Loucy (cell line): ENCODE data around the gene SPRED2.

Experiments
- H2AFZ ChIP-seq: fragments of 200-600 bp; sonication (generic); 2 replicates; pipeline ENCODE4 v1.6.0; 2016; ENCODE audit warnings: antibody characterized with exemption, mild to moderate bottlenecking, low read length, moderate library complexity
- H3F3A ChIP-seq: fragments of 200-600 bp; 2 replicates; pipeline ENCODE4 v1.6.0; 2016; ENCODE audit warnings: antibody characterized with exemption, low read depth, mild to moderate bottlenecking
- H3K27me3 ChIP-seq: fragments of 200-600 bp; sonication (generic); 2 replicates; pipeline ENCODE4 v1.6.1; 2014; ENCODE audit warnings: low read length, mild to moderate bottlenecking; ENCODE audit not compliant: insufficient read depth, poor library complexity, severe bottlenecking
- H3K36me3 ChIP-seq: fragments of 200-600 bp; sonication (generic); 2 replicates; pipeline ENCODE4 v1.6.1; 2016; ENCODE audit warnings: low read length; ENCODE audit not compliant: insufficient read depth
- H3K4me1 ChIP-seq: fragments of 200-600 bp; sonication (generic); 2 replicates; pipeline ENCODE4 v1.5.1; 2014; ENCODE audit warnings: low read length, mild to moderate bottlenecking; ENCODE audit not compliant: insufficient read depth, poor library complexity, severe bottlenecking
- H3K4me2 ChIP-seq: fragments of 200-600 bp; sonication (generic); 2 replicates; pipeline ENCODE4 v1.6.0; 2014; ENCODE audit warnings: antibody characterized with exemption, low read length, low read depth, mild to moderate bottlenecking; ENCODE audit not compliant: poor library complexity, severe bottlenecking
- H3K4me3 ChIP-seq: fragments of 200-600 bp; sonication (generic); 2 replicates; pipeline ENCODE4 v1.5.1; 2014; ENCODE audit warnings: low read length, mild to moderate bottlenecking, mixed read lengths; ENCODE audit not compliant: poor library complexity, severe bottlenecking
- H3K79me2 ChIP-seq: fragments of 200-600 bp; sonication (generic); 2 replicates; pipeline ENCODE4 v1.6.1; 2014; ENCODE audit warnings: low read length; ENCODE audit not compliant: insufficient read depth
- H3K9ac ChIP-seq: fragments of 200-600 bp; sonication (generic); 2 replicates; pipeline ENCODE4 v1.6.0; 2014; ENCODE audit warnings: mild to moderate bottlenecking, low read depth, low read length, moderate library complexity; ENCODE audit not compliant: poor library complexity, severe bottlenecking
- H3K9me2 ChIP-seq: fragments of 200-600 bp; sonication (generic); replicated peaks from 2 replicates; pipeline ENCODE4 v1.6.1; 2016; ENCODE audit warnings: low read depth, low read length, mixed read lengths
- H3K9me3 ChIP-seq: fragments of 200-600 bp; sonication (generic); 2 replicates; pipeline ENCODE4 v1.6.1; 2014; ENCODE audit warnings: mild to moderate bottlenecking, antibody characterized with exemption, low read length, low read depth; ENCODE audit not compliant: insufficient read depth
- H4K20me1 ChIP-seq: fragments of 200-600 bp; sonication (generic); 2 replicates; pipeline ENCODE4 v1.6.0; 2014; ENCODE audit warnings: antibody characterized with exemption, low read length, mild to moderate bottlenecking; ENCODE audit not compliant: insufficient read depth, poor library complexity, severe bottlenecking
- EZH2phosphoT487 ChIP-seq: fragments of 200-600 bp; IDR thresholded peaks from 2 replicates; pipeline ENCODE4 v1.6.1; 2018; ENCODE audit warnings: antibody characterized with exemption, mild to moderate bottlenecking, moderate library complexity, borderline replicate concordance
- TF ChIP-seq, protein P1 (sequence below): fragments of 200-600 bp; sonication (generic); conservative IDR thresholded peaks from 2 replicates; pipeline ENCODE4 v1.5.1; 2014; ENCODE audit warnings: mild to moderate bottlenecking, antibody characterized with exemption, low read length

SPRED2 gene

DNA sequence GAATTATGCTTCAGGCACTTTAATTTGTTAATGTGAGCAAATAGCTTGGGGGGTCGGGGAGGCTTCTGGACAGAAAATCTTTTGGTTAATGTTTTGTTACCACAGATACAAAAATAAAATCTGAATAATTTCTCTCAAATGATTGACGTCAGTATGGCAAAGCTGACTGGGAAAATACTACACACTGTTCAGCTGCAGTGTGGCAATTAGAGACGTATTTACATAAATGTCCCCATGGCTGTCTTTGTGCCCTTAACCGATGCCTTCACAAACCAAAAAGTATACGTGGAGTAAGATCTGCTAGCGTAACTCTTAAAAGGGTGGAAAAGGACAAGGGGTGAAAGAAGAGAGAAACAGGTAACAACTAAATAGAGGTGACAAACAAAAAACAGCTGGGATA, 121.3 kb downstream of the SPRED2 start:
- no peaks in the 10 kb centered on the region for H3K79me2 ChIP-seq
- H3K36me3 ChIP-seq: peaks cover 17% of the 10 kb centered on the region; the same call in 1 of the 2 replicates

GRCh38 chr2:65309699-65310098, 122.7 kb downstream of the SPRED2 start:
- TF ChIP-seq, protein P1, sequence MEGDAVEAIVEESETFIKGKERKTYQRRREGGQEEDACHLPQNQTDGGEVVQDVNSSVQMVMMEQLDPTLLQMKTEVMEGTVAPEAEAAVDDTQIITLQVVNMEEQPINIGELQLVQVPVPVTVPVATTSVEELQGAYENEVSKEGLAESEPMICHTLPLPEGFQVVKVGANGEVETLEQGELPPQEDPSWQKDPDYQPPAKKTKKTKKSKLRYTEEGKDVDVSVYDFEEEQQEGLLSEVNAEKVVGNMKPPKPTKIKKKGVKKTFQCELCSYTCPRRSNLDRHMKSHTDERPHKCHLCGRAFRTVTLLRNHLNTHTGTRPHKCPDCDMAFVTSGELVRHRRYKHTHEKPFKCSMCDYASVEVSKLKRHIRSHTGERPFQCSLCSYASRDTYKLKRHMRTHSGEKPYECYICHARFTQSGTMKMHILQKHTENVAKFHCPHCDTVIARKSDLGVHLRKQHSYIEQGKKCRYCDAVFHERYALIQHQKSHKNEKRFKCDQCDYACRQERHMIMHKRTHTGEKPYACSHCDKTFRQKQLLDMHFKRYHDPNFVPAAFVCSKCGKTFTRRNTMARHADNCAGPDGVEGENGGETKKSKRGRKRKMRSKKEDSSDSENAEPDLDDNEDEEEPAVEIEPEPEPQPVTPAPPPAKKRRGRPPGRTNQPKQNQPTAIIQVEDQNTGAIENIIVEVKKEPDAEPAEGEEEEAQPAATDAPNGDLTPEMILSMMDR: no peak
- TF ChIP-seq EZH2phosphoT487: no peak
- peaks cover 4% of the 10 kb centered on the region for H3K4me1 ChIP-seq
- H3K4me3 ChIP-seq: no peak overlapping the region
- H3K27me3 ChIP-seq: no peaks in the 10 kb centered on the region
- no peak overlapping the region for H3K4me2 ChIP-seq
- no peaks in the 10 kb centered on the region for H3F3A ChIP-seq
- peaks cover 13% of the 10 kb centered on the region; the same call in 1 of the 2 replicates for H3K36me3 ChIP-seq
- no peaks in the 10 kb centered on the region for H3K9me3 ChIP-seq
- no peaks in the 10 kb centered on the region for H4K20me1 ChIP-seq
- no peak overlapping the region for H2AFZ ChIP-seq
- H3K9ac ChIP-seq: no peak overlapping the region
- no peaks in the 10 kb centered on the region for H3K9me2 ChIP-seq
- H3K79me2 ChIP-seq: no peaks in the 10 kb centered on the region

More for the DNA sequence above, 121.3 kb downstream of the SPRED2 start:
- Histone ChIP-seq H3K9me3 (no peaks in the 10 kb centered on the region), H3K4me3 (no peak overlapping the region), H3K9me2 (no peaks in the 10 kb centered on the region), H2AFZ (no peak overlapping the region), H3K27me3 (no peaks in the 10 kb centered on the region), H4K20me1 (no peaks in the 10 kb centered on the region), H3K9ac (no peak overlapping the region), H3F3A (no peaks in the 10 kb centered on the region), H3K4me2 (no peak overlapping the region), H3K4me1 (peaks cover 4% of the 10 kb centered on the region)
- TF ChIP-seq, protein P1: no peak
- no peak for TF ChIP-seq EZH2phosphoT487

DNA sequence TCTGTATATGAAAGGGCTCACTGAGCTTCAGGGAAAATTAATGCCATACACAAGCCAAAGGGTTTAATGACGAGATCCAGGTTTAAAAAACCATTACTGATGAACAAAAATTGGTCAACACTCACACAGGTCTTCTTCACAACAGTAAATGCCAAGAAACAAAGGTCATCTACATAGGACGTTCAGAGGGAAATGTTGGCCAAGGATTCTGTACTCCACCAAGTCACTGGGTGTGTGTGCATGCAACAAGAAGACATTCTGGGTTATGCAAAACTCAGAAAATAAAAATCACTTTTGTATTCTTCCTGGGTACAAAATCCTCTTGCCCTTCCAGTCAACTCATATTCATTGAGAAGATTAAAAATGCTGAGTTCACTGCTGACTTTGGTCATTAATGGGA, 126.5 kb downstream of the SPRED2 start:
- no peaks in the 10 kb centered on the region for H3K27me3 ChIP-seq
- H3K4me1 ChIP-seq: peaks cover 19% of the 10 kb centered on the region
- no peaks in the 10 kb centered on the region for H3K36me3 ChIP-seq
- no peaks in the 10 kb centered on the region for H3K79me2 ChIP-seq
- H3K4me2 ChIP-seq: no peak overlapping the region
- H3F3A ChIP-seq: no peaks in the 10 kb centered on the region
- no peaks in the 10 kb centered on the region for H3K9me3 ChIP-seq
- H2AFZ ChIP-seq: no peak overlapping the region
- no peaks in the 10 kb centered on the region for H4K20me1 ChIP-seq
- TF ChIP-seq EZH2phosphoT487: no peak
- TF ChIP-seq, protein P1: no peak
- H3K9ac ChIP-seq: no peak overlapping the region
- H3K9me2 ChIP-seq: no peaks in the 10 kb centered on the region
- H3K4me3 ChIP-seq: no peak overlapping the region
